H1 (cell line): ENCODE results near the gene OBSCN. TPM values are rescaled to one million over a fixed set of nuclear protein-coding genes. Genes with fewer than 3 reads are reported as not detected.

Source experiments
- CTCF ChIA-PET: fragments of 300-600 bp; sonication (Branson Sonifier 250); formaldehyde crosslinking; loops from one replicate; lab custom pipeline; 2021; ENCODE audit not compliant: partially characterized antibody; lab: Charles Lee
- POLR2A ChIA-PET: fragments of 300-600 bp; sonication (Branson Sonifier 250); formaldehyde crosslinking; loops from one replicate; lab custom pipeline; 2021; ENCODE audit warnings: inconsistent platforms; ENCODE audit not compliant: partially characterized antibody; lab: Charles Lee
- DNase-seq, 2 experiments: peaks; one replicate each; pipeline versions ENCODE4 v3.0.0 to v3.0.0-alpha.2; 2010 to 2022; ENCODE audit warnings: low spot score in 2 of 2, low read depth in 1 of 2, mixed read lengths in 1 of 2
- FAIRE-seq: peaks from 2 replicates; lab custom pipeline; 2011; peaks lifted over from hg19 to GRCh38; lab: Jason Lieb, UNC
- H2AFZ ChIP-seq: 2 replicates; pipeline ENCODE4 v1.8.1; 2012; ENCODE audit warnings: low read length, inconsistent platforms
- H2AK5ac ChIP-seq: 2 replicates; pipeline ENCODE4 v1.6.1; 2013; ENCODE audit warnings: low read depth, low read length
- H2BK120ac ChIP-seq: replicated peaks from 2 replicates; pipeline ENCODE3; 2013; ENCODE audit warnings: low read depth, low read length, inconsistent platforms
- H2BK12ac ChIP-seq: 2 replicates; pipeline ENCODE4 v1.6.1; 2013; ENCODE audit warnings: low read depth, low read length
- H2BK15ac ChIP-seq: 2 replicates; pipeline ENCODE4 v1.6.1; 2013; ENCODE audit warnings: low read length
- H2BK20ac ChIP-seq: 2 replicates; pipeline ENCODE4 v1.6.1; 2013; ENCODE audit warnings: low read length
- H2BK5ac ChIP-seq: 2 replicates; pipeline ENCODE4 v1.6.1; 2013; ENCODE audit warnings: low read depth, low read length
- H3K14ac ChIP-seq: 2 replicates; pipeline ENCODE4 v1.6.1; 2013; ENCODE audit warnings: inconsistent platforms; ENCODE audit not compliant: insufficient read length
- H3K18ac ChIP-seq: 2 replicates; pipeline ENCODE4 v1.6.1; 2013; ENCODE audit warnings: low read length; ENCODE audit errors: extremely low read depth
- H3K23ac ChIP-seq: 2 replicates; pipeline ENCODE4 v1.6.1; 2013; ENCODE audit warnings: inconsistent platforms; ENCODE audit not compliant: insufficient read length
- H3K23me2 ChIP-seq: 2 replicates; pipeline ENCODE4 v1.6.1; 2013; ENCODE audit warnings: low read depth, low read length
- H3K27ac ChIP-seq: 2 replicates; pipeline ENCODE4 v1.6.1; 2011; ENCODE audit warnings: low read depth, low read length, inconsistent platforms
- H3K27me3 ChIP-seq, 4 experiments: replicated peaks in 1 of 4; 1 replicate in 1 of 4; 2 replicates in 3 of 4; pipeline versions ENCODE4 v1.6.1 to v1.8.1; 2011 to 2013; ENCODE audit warnings: low read length in 3 of 4, mild to moderate bottlenecking in 3 of 4, inconsistent platforms in 2 of 4, mixed read lengths in 2 of 4, moderate library complexity in 1 of 4; ENCODE audit not compliant: control insufficient read depth in 3 of 4, insufficient read depth in 3 of 4; ENCODE audit errors: extremely low read depth in 1 of 4
- H3K36me3 ChIP-seq, 4 experiments: 2 replicates each; pipeline versions ENCODE4 v1.6.1 to v1.8.1; 2011 to 2013; ENCODE audit warnings: mild to moderate bottlenecking in 4 of 4, low read length in 3 of 4, moderate library complexity in 2 of 4, control low read depth in 1 of 4, inconsistent platforms in 1 of 4; ENCODE audit not compliant: insufficient read depth in 4 of 4, control insufficient read depth in 2 of 4
- H3K4ac ChIP-seq: replicated peaks from 2 replicates; pipeline ENCODE3; 2013; ENCODE audit warnings: low read length, low read depth, mixed read lengths, inconsistent platforms; ENCODE audit not compliant: insufficient read length
- H3K4me1 ChIP-seq, 4 experiments: replicated peaks in 1 of 4; 1 replicate in 1 of 4; 2 replicates in 3 of 4; pipeline versions ENCODE4 v1.6.1 to v1.8.1; 2011 to 2013; ENCODE audit warnings: low read length in 3 of 4, inconsistent platforms in 2 of 4, mixed read lengths in 1 of 4; ENCODE audit not compliant: insufficient read depth in 4 of 4, control insufficient read depth in 3 of 4
- H3K4me2 ChIP-seq, 2 experiments: 2 replicates each; pipeline versions ENCODE4 v1.6.1 to v1.8.1; 2011 to 2013; ENCODE audit warnings: low read depth in 2 of 2, low read length in 2 of 2, control low read depth in 1 of 2, inconsistent platforms in 1 of 2, mild to moderate bottlenecking in 1 of 2; ENCODE audit not compliant: insufficient read depth in 1 of 2
- H3K4me3 ChIP-seq, 4 experiments: fragments of 200-600, 300-600 bp in 1 of 4; sonication (generic), shearing (Covaris generic), sonication (Bioruptor Twin) in 1 of 4; 2 replicates each; pipeline versions ENCODE4 v1.5.1 to v1.8.1; 2011 to 2016; ENCODE audit warnings: low read length in 4 of 4, low read depth in 3 of 4, control low read depth in 2 of 4, inconsistent platforms in 2 of 4, mild to moderate bottlenecking in 2 of 4, mixed read lengths in 1 of 4, moderate library complexity in 1 of 4; ENCODE audit not compliant: insufficient read depth in 2 of 4; ENCODE audit errors: extremely low read depth in 1 of 4
- H3K56ac ChIP-seq: replicated peaks from 2 replicates; pipeline ENCODE3; 2013; ENCODE audit warnings: low read depth, mild to moderate bottlenecking, mixed read lengths, low read length, inconsistent platforms; ENCODE audit not compliant: insufficient read length
- H3K79me1 ChIP-seq: 2 replicates; pipeline ENCODE4 v1.6.1; 2013; ENCODE audit warnings: low read depth, low read length, control low read depth
- H3K79me2 ChIP-seq, 2 experiments: 2 replicates each; pipeline versions ENCODE4 v1.6.1 to v1.8.1; 2012 to 2013; ENCODE audit warnings: low read length in 2 of 2, mild to moderate bottlenecking in 2 of 2, inconsistent platforms in 1 of 2; ENCODE audit not compliant: insufficient read depth in 2 of 2, control insufficient read depth in 1 of 2
- H3K9ac ChIP-seq, 4 experiments: replicated peaks in 1 of 4; 1 replicate in 1 of 4; 2 replicates in 3 of 4; pipeline versions ENCODE4 v1.6.1 to v1.8.1; 2011 to 2013; ENCODE audit warnings: low read depth in 3 of 4, low read length in 3 of 4, control low read depth in 2 of 4, mild to moderate bottlenecking in 2 of 4, moderate library complexity in 2 of 4, inconsistent platforms in 1 of 4; ENCODE audit errors: extremely low read depth in 1 of 4
- H3K9me3 ChIP-seq, 2 experiments: 2 replicates each; pipeline versions ENCODE4 v1.6.1 to v1.8.1; 2012 to 2013; ENCODE audit warnings: mild to moderate bottlenecking in 2 of 2, moderate library complexity in 2 of 2, control low read depth in 1 of 2, inconsistent platforms in 1 of 2, low read depth in 1 of 2, low read length in 1 of 2, mixed read lengths in 1 of 2; ENCODE audit not compliant: insufficient read depth in 2 of 2
- H4K20me1 ChIP-seq, 2 experiments: replicated peaks in 1 of 2; 2 replicates each; pipeline versions ENCODE3 to v1.8.1; 2011 to 2013; ENCODE audit warnings: inconsistent platforms in 2 of 2, low read length in 2 of 2, mild to moderate bottlenecking in 1 of 2; ENCODE audit not compliant: insufficient read depth in 2 of 2, control insufficient read depth in 1 of 2
- H4K5ac ChIP-seq: 2 replicates; pipeline ENCODE4 v1.6.1; 2013; ENCODE audit warnings: low read length, low read depth, mixed read lengths, inconsistent platforms; ENCODE audit not compliant: insufficient read length
- H4K8ac ChIP-seq: 2 replicates; pipeline ENCODE4 v1.8.0; 2013; ENCODE audit warnings: mild to moderate bottlenecking, moderate library complexity, low read length, inconsistent platforms; ENCODE audit not compliant: insufficient read depth; ENCODE audit errors: extremely low read depth
- H4K91ac ChIP-seq: replicated peaks from 2 replicates; pipeline ENCODE3; 2013; ENCODE audit warnings: low read length, mixed read lengths, inconsistent platforms; ENCODE audit not compliant: insufficient read length
- BCL11A ChIP-seq, 2 experiments: IDR thresholded peaks; one replicate each; pipeline ENCODE4 v1.6.1; 2011; ENCODE audit warnings: low read depth in 2 of 2, low read length in 2 of 2, mild to moderate bottlenecking in 2 of 2
- CBX5 ChIP-seq: fragments of 300-800, 300-1000 bp; sonication (generic); IDR thresholded peaks from 2 replicates; pipeline ENCODE4 v1.7.1; 2016; ENCODE audit warnings: antibody characterized with exemption, low read length, low read depth
- CHD1 ChIP-seq: IDR thresholded peaks from 2 replicates; pipeline ENCODE4 v1.6.1; 2012; ENCODE audit warnings: low read depth, low read length, improper control_type of control experiment
- EP300 ChIP-seq, 2 experiments: IDR thresholded peaks; 1 replicate in 1 of 2; 2 replicates in 1 of 2; pipeline ENCODE4 v1.6.1; 2011 to 2012; ENCODE audit warnings: low read depth in 2 of 2, low read length in 2 of 2, mild to moderate bottlenecking in 2 of 2, borderline replicate concordance in 1 of 2, inconsistent platforms in 1 of 2, moderate library complexity in 1 of 2
- HDAC2 ChIP-seq, 2 experiments: fragments of 300-600 bp in 1 of 2; sonication (generic) in 1 of 2; IDR thresholded peaks; 2 replicates each; pipeline ENCODE4 v1.6.1; 2011 to 2012; ENCODE audit warnings: low read depth in 2 of 2, low read length in 2 of 2, mild to moderate bottlenecking in 2 of 2, moderate library complexity in 2 of 2, borderline replicate concordance in 1 of 2, inconsistent platforms in 1 of 2
- HDAC6 ChIP-seq: IDR thresholded peaks from one replicate; pipeline ENCODE4 v1.7.1; 2012; ENCODE audit warnings: low read depth, mild to moderate bottlenecking, inconsistent platforms, low read length, moderate library complexity
- NRF1 ChIP-seq: IDR thresholded peaks from 2 replicates; pipeline ENCODE4 v1.6.1; 2011; ENCODE audit warnings: mild to moderate bottlenecking, low read depth, low read length, improper control_type of control experiment
- POLR2A ChIP-seq, 2 experiments: IDR thresholded peaks; 1 replicate in 1 of 2; 2 replicates in 1 of 2; pipeline ENCODE4 v1.6.1; 2011; ENCODE audit warnings: low read depth in 2 of 2, low read length in 2 of 2, mild to moderate bottlenecking in 2 of 2; ENCODE audit errors: control extremely low read depth in 1 of 2
- RAD21 ChIP-seq, 2 experiments: IDR thresholded peaks in 1 of 2; conservative IDR thresholded peaks in 1 of 2; 2 replicates each; pipeline ENCODE4 v1.6.1; 2011; ENCODE audit warnings: low read depth in 2 of 2, low read length in 2 of 2, improper control_type of control experiment in 1 of 2, inconsistent platforms in 1 of 2, mild to moderate bottlenecking in 1 of 2, moderate library complexity in 1 of 2
- RFX5 ChIP-seq: IDR thresholded peaks from 2 replicates; pipeline ENCODE4 v1.6.1; 2011; ENCODE audit warnings: low read depth, low read length, improper control_type of control experiment, borderline replicate concordance
- TAF1 ChIP-seq: IDR thresholded peaks from 2 replicates; pipeline ENCODE4 v1.6.1; 2011; ENCODE audit warnings: mild to moderate bottlenecking, low read depth, low read length
- TBP ChIP-seq: IDR thresholded peaks from 2 replicates; pipeline ENCODE4 v1.6.1; 2011; ENCODE audit warnings: low read depth, low read length, improper control_type of control experiment
- TCF12 ChIP-seq: IDR thresholded peaks from 2 replicates; pipeline ENCODE4 v1.6.1; 2011; ENCODE audit warnings: low read depth, mild to moderate bottlenecking, low read length
- TEAD4 ChIP-seq: IDR thresholded peaks from 2 replicates; pipeline ENCODE4 v1.6.1; 2012; ENCODE audit warnings: low read depth, low read length, inconsistent platforms, mixed read lengths
- WGBS, 2 experiments: shearing (Covaris generic) in 1 of 2; methylation state at CpG; one replicate each; pipeline versions ENCODE4 v1.1.6 to v1.1.7; 2013 to 2015; ENCODE audit warnings: low lambda C conversion rate in 2 of 2, mixed read lengths in 2 of 2, inconsistent platforms in 1 of 2, low coverage in 1 of 2, missing lambda C conversion rate in 1 of 2; ENCODE audit not compliant: insufficient replicate concordance in 2 of 2, insufficient coverage in 1 of 2, insufficient read length in 1 of 2; ENCODE audit errors: extremely low coverage in 1 of 2, missing lambda C conversion rate in 1 of 2; 5-methylcytosine and 5-hydroxymethylcytosine counted together
- polyA plus RNA-seq, 7 experiments: library from polyadenylated mRNA; depleted of rRNA in 3 of 7; stranded (reverse) in 5 of 7; unstranded in 2 of 7; fragments of >200 nt in 5 of 7; fragments of 200-250 nt in 2 of 7; gene quantifications; 1 replicate in 5 of 7; 2 replicates in 1 of 7; 4 replicates in 1 of 7; pipeline versions ENCODE4 v1.2.1 to v1.2.3, GENCODE V29; 2011 to 2013; ENCODE audit warnings: missing spikeins in 2 of 7, mixed read lengths in 2 of 7
- total RNA-seq: library from RNA; stranded (reverse); fragmentation: NEBNext Ultra II Directional; extraction: Animal tissue kit (Norgen Biotek cat#: 25700); gene quantifications from 2 replicates; pipeline ENCODE4 v1.2.1, GENCODE V29; 2021

OBSCN gene
- total and polyA plus RNA-seq, 2 of the 8 experiments (the other 6 are each of a cell fraction or from before 2014, with no cell fraction given), result 7.5 to 28.4 TPM

DNA sequence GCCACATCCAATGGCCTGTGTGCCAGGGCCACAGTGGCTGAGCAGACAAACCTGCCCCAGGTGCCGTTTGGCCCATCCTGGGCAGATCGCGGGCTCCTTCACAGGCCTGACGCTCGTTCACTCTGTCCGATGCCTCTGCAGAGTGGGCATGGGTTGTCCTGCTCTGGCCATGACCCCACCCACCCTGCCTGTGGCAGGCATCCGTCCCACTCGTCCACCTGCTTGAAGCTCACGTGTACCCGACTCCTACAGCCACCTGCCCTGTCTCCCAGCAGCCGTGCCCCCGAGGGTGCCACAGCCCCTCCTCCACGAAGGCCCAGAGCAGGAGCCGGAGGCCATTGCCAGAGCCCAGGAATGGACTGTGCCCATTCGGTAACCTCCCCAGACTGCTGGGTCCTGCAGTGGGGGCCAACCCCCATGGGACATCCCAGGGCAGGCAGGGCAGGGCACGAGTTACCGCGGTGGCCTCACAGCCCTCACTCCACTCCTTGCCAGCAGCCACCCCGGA, 156.9 kb downstream of the OBSCN start:
- H3K27me3 ChIP-seq, result no peaks in the 10 kb centered on the region; a peak in 3 of 7 replicates
- H3K4me3 ChIP-seq, result no peak overlapping the region
- H3K4me2 ChIP-seq, result no peak overlapping the region
- H2BK12ac ChIP-seq, result no peak overlapping the region
- no peak overlapping the region for H3K23ac ChIP-seq
- ChIA-PET CTCF (interaction anchor here (1.0 to 1.6 kb wide), 3 partner anchors 9 to 136 kb away, joined by 3 to 4 read pairs (median 3); no protein-coding TSS in a partner anchor), POLR2A (interaction anchor here (1.2 kb wide), 1 partner anchor 15 kb away, joined by 3 read pairs; no protein-coding TSS in a partner anchor)
- no peaks in the 10 kb centered on the region for H3K36me3 ChIP-seq
- H3K56ac ChIP-seq, result no peak overlapping the region
- H2AK5ac ChIP-seq, result no peak overlapping the region
- no peak overlapping the region for H4K5ac ChIP-seq
- no peak overlapping the region for H3K18ac ChIP-seq
- WGBS, 2 experiments, result 87% methylated on average over 14 of the region's 19 CpGs; no CpG with 5 or more reads in 1 of the 2 experiments
- H2BK120ac ChIP-seq, result no peak overlapping the region
- DNase-seq, result no peak
- no peak overlapping the region for H3K27ac ChIP-seq
- H3K14ac ChIP-seq, result no peak overlapping the region
- no peaks in the 10 kb centered on the region for H3K79me1 ChIP-seq
- no peaks in the 10 kb centered on the region for H3K23me2 ChIP-seq
- no peak overlapping the region for H4K91ac ChIP-seq
- H2BK20ac ChIP-seq, result no peak overlapping the region
- FAIRE-seq, result no peak
- no peak overlapping the region for H4K8ac ChIP-seq
- no peak overlapping the region for H2BK15ac ChIP-seq
- no peaks in the 10 kb centered on the region for H3K9me3 ChIP-seq
- no peak overlapping the region for H3K9ac ChIP-seq
- H3K4ac ChIP-seq, result no peak overlapping the region
- H4K20me1 ChIP-seq, result peaks cover 0 to 2% of the 10 kb centered on the region in 2 experiments
- peaks cover 0 to 16% (median 5%) of the 10 kb centered on the region in 4 experiments; a peak in 4 of 7 replicates for H3K4me1 ChIP-seq
- no peak overlapping the region for H2BK5ac ChIP-seq
- no peaks in the 10 kb centered on the region for H3K79me2 ChIP-seq
- H2AFZ ChIP-seq, result no peak overlapping the region
- TF ChIP-seq HDAC6 (no peak), NRF1 (no peak), TAF1 (no peak), EP300 (IDR thresholded peaks at IDR 0.05; ENCODE audit: borderline replicate concordance in 1 of 2, low read depth in 2 of 2, low read length in 2 of 2) (no peak), RFX5 (no peak), CHD1 (no peak), HDAC2 (IDR thresholded peaks at IDR 0.05; ENCODE audit: borderline replicate concordance in 1 of 2, low read depth in 2 of 2, low read length in 2 of 2) (no peak), POLR2A (IDR thresholded peaks at IDR 0.05; ENCODE audit: control extremely low read depth in 1 of 2, low read depth in 2 of 2, low read length in 2 of 2) (no peak), CBX5 (no peak), TEAD4 (no peak), TBP (no peak), BCL11A (IDR thresholded peaks at IDR 0.05; ENCODE audit: low read depth in 2 of 2, low read length in 2 of 2) (no peak), TCF12 (no peak), RAD21 (IDR thresholded peaks at IDR 0.05 in 1 of 2, conservative IDR thresholded peaks at IDR 0.05 in 1 of 2; ENCODE audit: low read depth in 2 of 2, low read length in 2 of 2) (no peak)
